H1 (cell line): ENCODE measurements around the gene ZNF282. TPM values are rescaled to one million over a fixed set of nuclear protein-coding genes. Genes with fewer than 3 reads are reported as not detected.

ENCODE experiments used
- CHD1 ChIP-seq: IDR thresholded peaks from 2 replicates; pipeline ENCODE4 v1.6.1; 2012; ENCODE audit warnings: low read depth, low read length, improper control_type of control experiment
- RBBP5 ChIP-seq: IDR thresholded peaks from 2 replicates; pipeline ENCODE4 v1.7.1; 2012; ENCODE audit warnings: low read depth, mild to moderate bottlenecking, inconsistent platforms, low read length, moderate library complexity, borderline replicate concordance
- YY1 ChIP-seq: IDR thresholded peaks from 2 replicates; pipeline ENCODE4 v1.6.1; 2011; ENCODE audit warnings: low read depth, mild to moderate bottlenecking, low read length
- polyA plus RNA-seq, 7 experiments: library from polyadenylated mRNA; depleted of rRNA in 3 of 7; stranded (reverse) in 5 of 7; unstranded in 2 of 7; fragments of >200 nt in 5 of 7; fragments of 200-250 nt in 2 of 7; gene quantifications; 1 replicate in 5 of 7; 2 replicates in 1 of 7; 4 replicates in 1 of 7; pipeline versions ENCODE4 v1.2.1 to v1.2.3, GENCODE V29; 2011 to 2013; ENCODE audit warnings: missing spikeins in 2 of 7, mixed read lengths in 2 of 7
- total RNA-seq: library from RNA; stranded (reverse); fragmentation: NEBNext Ultra II Directional; extraction: Animal tissue kit (Norgen Biotek cat#: 25700); gene quantifications from 2 replicates; pipeline ENCODE4 v1.2.1, GENCODE V29; 2021

Gene ZNF282
- total and polyA plus RNA-seq, 2 of the 8 experiments (the other 6 are each of a cell fraction or from before 2014, with no cell fraction given): 16.9 to 36.3 TPM

DNA sequence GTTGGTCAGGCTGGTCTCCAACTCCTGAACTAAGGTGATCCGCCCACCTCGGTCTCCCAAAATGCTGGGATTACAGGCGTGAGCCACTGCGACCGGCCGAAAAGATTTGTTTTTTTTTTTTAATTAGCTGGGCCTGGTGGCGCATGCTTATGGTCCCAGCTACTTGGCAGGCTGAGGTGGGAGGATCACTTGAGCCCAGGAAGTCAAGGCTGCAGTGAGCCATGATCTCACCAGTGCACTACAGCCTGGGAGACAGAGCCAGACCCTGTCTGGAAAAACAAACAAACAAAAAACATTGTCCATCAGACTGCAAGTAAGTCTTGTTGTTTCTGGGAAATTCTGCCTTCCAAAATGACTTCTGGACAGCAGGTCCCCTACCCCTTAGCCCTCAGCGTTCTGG is 27.8 kb downstream of the ZNF282 start (continued):
- TF ChIP-seq RBBP5 (no peak), CHD1 (no peak), YY1 (no peak)
